ENCODE results near the gene MECP2.
"Not testable (repeated sequence)": the region's sequence is repeated elsewhere in the genome, so short reads cannot be mapped to it uniquely, and the experiment has no call there.

MECP2 gene

DNA sequence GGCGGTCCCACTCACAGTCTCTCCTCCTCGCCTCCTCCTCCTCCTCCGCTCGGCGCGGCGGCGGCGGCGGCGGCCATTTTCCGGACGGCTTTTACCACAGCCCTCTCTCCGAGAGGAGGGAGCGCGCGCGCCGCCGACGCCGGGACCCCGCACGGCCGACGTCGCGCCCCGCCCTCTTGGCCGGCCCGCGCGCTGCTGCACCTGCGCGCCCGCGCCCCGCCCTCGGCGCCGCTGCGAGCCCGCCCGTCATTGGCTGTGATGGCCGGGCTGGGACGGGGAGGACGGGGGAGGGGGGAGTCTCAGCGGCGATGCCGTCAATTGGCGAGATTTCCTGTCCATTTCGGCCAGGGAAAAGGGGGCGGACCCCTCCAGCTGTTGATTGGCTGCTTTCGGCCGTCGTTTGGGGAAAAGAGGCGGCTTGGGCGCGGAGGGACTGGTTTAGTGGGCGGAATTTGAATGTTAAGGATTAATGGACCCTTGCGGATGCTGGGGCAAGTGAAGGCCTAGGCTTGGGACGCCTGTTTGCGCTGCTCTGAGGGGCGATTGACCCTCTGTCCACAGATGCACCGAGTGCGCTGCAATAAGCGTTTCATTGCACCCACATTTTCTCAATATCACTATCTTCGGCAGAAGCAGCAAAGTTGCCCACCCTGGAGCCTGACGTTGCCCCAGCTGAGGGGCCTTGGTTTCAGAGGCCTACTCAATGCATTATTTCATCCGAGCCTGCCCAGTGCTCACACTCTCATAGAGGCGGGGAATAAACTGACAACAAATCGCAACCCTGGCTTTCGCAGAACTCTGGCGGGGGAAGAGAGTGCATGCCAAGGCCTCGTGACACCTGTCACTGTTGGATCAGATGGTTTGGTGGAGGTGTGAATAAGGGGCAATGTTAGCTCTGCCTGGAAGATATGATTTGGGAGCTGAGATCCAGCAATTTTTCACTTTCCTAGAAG lies at the start of gene MECP2:
TSS of gene MECP2 (minus strand) at position 129 of the 953 bp plus-strand sequence.
- H3K4me3 ChIP-seq (ENCODE audit: low read depth, low read length): peak within 1 kb of the TSS; percentile 45

- not testable (repeated sequence) for H3K4me3 ChIP-seq (ENCODE audit: low read depth, low read length)
These were observed 46.5 kb upstream of the MECP2 start, which contains the start of gene OPN1LW for GRCh38 chrX:154144010-154144409. OPN1LW (plus strand) TSS chrX:154144243; CDS start chrX:154144284, 41 bp downstream.

GRCh38 chrX:154142950-154143745 lies 45.6 kb upstream of the MECP2 start:
- H3K4me3 ChIP-seq (ENCODE audit: low read depth, low read length): no peak overlapping the region

DNA sequence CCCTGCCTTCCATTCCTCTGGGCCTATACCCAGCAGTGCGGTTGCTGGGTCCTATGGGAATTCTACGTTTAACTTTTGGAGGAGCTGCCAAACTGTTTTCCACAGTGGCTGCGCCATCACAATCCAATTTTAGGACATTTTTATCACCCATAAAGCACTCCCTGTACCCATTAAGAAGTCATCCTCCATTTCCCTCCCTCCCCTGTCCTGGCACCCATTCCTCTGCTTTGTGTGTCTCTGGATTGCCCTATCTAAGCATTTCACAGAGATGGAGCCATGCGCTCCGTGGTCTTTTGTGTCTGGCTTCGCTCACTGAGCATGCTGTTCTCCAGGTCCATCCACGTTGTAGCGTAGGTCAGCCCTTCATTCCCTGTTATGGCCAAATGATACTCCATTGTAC lies 44.9 kb upstream of the MECP2 start:
- no peak overlapping the region for H3K4me3 ChIP-seq (ENCODE audit: low read depth, low read length)

DNA sequence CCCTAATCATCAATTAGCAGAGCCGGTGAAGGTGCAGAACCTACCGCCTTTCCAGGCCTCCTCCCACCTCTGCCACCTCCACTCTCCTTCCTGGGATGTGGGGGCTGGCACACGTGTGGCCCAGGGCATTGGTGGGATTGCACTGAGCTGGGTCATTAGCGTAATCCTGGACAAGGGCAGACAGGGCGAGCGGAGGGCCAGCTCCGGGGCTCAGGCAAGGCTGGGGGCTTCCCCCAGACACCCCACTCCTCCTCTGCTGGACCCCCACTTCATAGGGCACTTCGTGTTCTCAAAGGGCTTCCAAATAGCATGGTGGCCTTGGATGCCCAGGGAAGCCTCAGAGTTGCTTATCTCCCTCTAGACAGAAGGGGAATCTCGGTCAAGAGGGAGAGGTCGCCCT lies 43.2 kb upstream of the MECP2 start:
- H3K4me3 ChIP-seq (ENCODE audit: low read depth, low read length): no peak overlapping the region

GRCh38 chrX:154140206-154140605 lies 42.7 kb upstream of the MECP2 start:
- no peak overlapping the region for H3K4me3 ChIP-seq (ENCODE audit: low read depth, low read length)

GRCh38 chrX:154138857-154139256 lies 41.3 kb upstream of the MECP2 start:
- no peak overlapping the region for H3K4me3 ChIP-seq (ENCODE audit: low read depth, low read length)

GRCh38 chrX:154136627-154137161 lies 39.2 kb upstream of the MECP2 start:
- H3K4me3 ChIP-seq (ENCODE audit: low read depth, low read length): no peak overlapping the region

DNA sequence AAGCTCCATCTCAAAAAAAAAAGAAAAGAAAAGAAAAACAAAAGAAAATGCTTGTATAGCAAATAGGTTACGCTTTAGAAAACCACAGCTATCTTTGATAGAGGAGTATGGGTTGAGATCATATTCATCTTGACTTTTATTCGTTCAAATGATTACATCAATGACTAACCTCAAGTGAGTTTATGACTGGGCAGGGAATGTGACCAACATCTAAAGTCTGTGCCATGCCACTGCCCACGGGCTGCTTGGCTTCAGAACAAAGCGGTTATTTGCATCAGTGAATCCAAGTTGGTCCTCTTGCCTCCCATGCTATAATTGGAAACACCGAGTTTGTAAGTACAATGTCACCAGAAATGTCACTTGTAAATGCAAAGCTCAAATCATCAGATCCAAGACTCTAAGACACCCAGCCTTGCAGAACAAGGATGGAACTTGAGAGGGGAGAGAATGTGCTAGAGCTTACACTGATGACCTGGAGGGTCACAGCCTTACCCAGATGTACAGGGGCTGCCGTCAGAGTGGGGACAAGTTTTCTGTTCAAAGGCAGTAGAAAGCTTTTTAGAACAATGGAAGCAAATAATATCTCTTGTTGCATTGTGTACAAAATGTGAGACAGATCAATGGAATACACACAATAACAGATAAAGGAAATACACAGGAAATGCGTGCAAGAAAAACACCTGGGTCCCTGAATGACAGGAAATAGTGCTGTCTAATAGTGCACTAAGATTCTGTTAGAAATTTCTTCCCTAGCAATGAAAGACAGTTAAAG lies 38.1 kb upstream of the MECP2 start:
- no peak overlapping the region for H3K4me3 ChIP-seq (ENCODE audit: low read depth, low read length)

DNA sequence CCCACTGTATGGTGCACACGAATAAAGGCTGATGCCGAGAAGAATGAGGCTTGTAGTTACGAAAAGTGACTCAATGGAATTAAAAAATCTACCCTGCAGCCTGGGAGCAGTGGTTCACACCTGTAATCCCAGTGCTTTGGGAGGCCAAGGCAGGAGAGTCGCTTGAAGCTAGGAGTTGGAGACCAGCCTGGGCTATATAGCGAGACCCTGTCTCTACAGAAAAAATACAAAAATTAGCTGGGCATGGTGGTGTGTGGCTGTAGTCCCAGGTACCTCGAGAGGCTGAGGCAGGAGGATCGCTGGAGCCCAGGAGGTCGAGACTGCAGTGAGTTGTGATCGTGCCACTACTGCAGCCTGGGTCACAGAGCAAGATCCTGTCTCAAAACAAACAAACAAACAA lies 34.8 kb upstream of the MECP2 start:
- no peak overlapping the region for H3K4me3 ChIP-seq (ENCODE audit: low read depth, low read length)

DNA sequence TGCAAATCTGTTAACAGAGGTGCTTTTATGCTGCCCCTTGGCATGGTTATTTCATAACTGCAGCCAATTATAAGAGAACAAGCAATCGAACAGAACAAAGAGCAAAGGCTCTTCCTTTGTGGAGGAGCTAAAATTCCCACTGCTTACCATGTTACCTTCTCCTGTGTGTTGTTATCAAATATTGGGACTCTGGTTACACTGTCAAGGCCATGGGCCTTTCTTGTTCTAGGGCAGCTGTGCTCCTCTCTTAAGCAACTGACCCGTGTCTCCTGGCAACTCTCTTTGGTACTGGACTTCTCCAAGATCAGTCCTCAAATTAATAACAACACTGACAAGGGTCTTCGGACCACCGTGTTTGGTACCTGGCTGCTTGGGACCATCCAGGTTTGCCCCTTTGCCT lies 34.4 kb upstream of the MECP2 start:
- H3K4me3 ChIP-seq (ENCODE audit: low read depth, low read length): no peak overlapping the region

DNA sequence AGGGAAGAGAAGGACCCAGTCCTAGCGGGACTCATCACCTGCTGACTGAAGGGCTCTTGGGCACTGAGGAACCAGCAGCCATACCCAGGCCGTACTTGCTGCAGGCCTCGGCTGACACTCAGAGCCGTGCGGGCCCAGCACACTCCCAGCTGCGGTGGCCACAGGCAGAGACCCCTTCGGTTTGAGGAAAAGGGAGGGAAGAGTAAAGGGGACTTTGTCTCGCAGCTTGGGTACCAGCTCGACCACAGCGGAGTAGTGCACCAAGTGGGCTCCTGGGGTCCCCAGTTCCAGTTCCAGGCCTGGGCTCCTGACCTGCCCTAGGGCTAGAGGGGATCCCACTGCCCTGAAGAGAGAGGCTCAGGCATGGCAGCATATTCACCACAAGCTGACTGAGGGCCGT lies 28.6 kb upstream of the MECP2 start:
- no peak overlapping the region for H3K4me3 ChIP-seq (ENCODE audit: low read depth, low read length)

DNA sequence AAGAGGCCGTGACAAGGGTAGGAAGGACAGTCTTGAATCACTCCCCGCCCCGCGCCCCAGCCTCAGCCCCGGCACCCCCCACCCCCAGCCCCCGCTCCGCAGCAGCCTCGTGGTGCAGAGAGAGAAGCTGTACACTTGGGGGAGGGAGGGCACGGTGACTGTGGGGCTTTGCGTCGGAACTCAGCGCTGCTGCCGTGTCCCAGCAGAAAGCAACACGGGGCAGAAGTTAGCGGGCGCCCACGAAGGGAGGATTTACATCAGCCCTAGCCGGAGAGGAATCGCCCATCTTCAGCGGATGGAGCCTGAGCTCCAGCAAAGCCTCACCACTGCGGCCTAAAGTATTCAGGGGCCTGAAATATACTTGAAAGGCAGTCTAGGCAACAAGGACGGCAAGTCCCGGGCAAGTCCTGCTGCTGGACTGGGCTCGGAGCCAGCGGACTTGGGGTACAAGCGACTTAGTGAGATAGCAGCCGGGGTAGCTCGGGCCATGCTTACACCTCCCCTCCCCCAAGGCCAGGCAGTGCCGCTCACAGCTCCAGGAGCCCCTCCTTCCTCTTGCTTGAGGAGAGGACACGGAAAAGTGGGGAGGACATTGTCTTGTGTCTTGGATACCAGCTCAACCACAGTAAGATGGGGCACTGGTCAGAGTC lies 28.0 kb upstream of the MECP2 start:
- no peak overlapping the region for H3K4me3 ChIP-seq (ENCODE audit: low read depth, low read length)

DNA sequence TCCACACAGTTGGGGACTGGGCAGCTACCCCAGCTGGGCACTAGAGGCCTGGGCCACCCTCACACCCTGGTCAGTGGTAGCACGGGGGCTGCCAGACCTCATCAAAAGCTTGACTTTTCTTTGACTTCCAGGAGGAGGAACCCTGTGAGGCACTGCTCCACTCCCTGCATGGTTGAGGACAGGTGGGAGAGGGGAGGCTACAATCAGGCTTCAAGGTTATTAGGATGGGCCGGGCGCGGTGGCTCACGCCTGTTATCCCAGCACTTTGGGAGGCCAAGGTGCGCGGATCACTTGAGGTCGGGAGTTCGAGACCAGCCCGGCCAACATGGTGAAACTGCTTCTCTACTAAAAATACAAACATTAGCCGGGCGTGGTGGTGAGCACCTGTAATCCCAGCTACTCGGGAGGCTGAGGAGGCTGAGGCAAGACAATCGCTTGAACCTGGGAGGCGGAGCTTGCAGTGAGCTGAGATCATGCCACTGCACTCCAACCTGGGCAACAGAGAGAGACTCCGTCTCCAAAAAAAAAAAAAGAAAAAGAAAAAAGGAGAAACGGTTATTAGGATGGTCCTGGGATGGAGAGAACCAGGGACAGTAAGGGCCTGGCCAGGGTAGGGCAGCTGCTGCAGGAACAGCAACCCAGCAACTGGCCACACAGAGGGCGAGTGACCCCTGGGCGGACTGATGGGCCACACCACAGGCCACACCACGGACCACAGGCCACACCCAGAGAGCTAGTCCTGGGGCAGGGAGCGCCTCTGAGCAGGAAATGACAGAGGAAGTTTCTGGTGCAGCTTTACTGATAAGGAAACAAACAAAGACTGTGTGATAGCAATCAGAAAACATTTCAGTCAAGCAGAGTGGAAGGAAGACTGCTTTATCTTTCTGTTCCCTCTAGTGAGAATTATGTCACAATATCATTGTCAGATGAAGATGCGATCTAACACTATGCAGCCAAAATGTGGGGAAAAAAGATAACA lies 26.0 kb upstream of the MECP2 start:
- H3K4me3 ChIP-seq (ENCODE audit: low read depth, low read length): no peak overlapping the region

- H3K4me3 ChIP-seq (ENCODE audit: low read depth, low read length): no peak overlapping the region
These were observed 24.4 kb upstream of the MECP2 start for GRCh38 chrX:154121961-154122360.

GRCh38 chrX:154121207-154121606 lies 23.7 kb upstream of the MECP2 start:
- no peak overlapping the region for H3K4me3 ChIP-seq (ENCODE audit: low read depth, low read length)

GRCh38 chrX:154120567-154120966 lies 23.1 kb upstream of the MECP2 start:
- H3K4me3 ChIP-seq (ENCODE audit: low read depth, low read length): no peak overlapping the region

GRCh38 chrX:154117566-154117965 lies 20.0 kb upstream of the MECP2 start:
- no peak overlapping the region for H3K4me3 ChIP-seq (ENCODE audit: low read depth, low read length)

Measured in iPS-11a (cell line).